Measurements from ENCODE around the gene TECTA. TPM values are rescaled to one million over a fixed set of nuclear protein-coding genes. Genes with fewer than 3 reads are reported as not detected.

Gene TECTA
- total RNA-seq, 4 donors from 2014 or later = 0.38 TPM; not detected in 3

- TF ChIP-seq, protein P1, sequence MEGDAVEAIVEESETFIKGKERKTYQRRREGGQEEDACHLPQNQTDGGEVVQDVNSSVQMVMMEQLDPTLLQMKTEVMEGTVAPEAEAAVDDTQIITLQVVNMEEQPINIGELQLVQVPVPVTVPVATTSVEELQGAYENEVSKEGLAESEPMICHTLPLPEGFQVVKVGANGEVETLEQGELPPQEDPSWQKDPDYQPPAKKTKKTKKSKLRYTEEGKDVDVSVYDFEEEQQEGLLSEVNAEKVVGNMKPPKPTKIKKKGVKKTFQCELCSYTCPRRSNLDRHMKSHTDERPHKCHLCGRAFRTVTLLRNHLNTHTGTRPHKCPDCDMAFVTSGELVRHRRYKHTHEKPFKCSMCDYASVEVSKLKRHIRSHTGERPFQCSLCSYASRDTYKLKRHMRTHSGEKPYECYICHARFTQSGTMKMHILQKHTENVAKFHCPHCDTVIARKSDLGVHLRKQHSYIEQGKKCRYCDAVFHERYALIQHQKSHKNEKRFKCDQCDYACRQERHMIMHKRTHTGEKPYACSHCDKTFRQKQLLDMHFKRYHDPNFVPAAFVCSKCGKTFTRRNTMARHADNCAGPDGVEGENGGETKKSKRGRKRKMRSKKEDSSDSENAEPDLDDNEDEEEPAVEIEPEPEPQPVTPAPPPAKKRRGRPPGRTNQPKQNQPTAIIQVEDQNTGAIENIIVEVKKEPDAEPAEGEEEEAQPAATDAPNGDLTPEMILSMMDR (IDR thresholded peaks at IDR 0.05) = no peak
- no peak for TF ChIP-seq POLR2A (IDR thresholded peaks at IDR 0.05)
- no peak for DNase-seq
- Histone ChIP-seq H3K9me3 (no peaks in the 10 kb centered on the region), H3K27me3 (peaks cover 0 to 28% (median 0%) of the 10 kb centered on the region in 4 donors), H3K36me3 (no peaks in the 10 kb centered on the region), H3K4me1 (peaks cover 0 to 4% (median 3%) of the 10 kb centered on the region in 3 donors), H3K4me3 (no peak overlapping the region), H3K27ac (no peak overlapping the region)
- 78 to 93% methylated on average over 4 of the region's 4 CpGs for WGBS, 2 donors
- intact Hi-C loops (cut with DNase I) = no loop called here
Measured at GRCh38 chr11:121225382-121225781, 124.3 kb downstream of the TECTA start.

- 60% methylated on average over 1 of the region's 1 CpG; no CpG with 5 or more reads in 1 of the 2 donors for WGBS, 2 donors
- no peak for DNase-seq
- H3K27me3 ChIP-seq = peaks cover 0 to 34% (median 0%) of the 10 kb centered on the region in 4 donors
Measured at GRCh38 chr11:121226415-121227263, 125.6 kb downstream of the TECTA start.

DNA sequence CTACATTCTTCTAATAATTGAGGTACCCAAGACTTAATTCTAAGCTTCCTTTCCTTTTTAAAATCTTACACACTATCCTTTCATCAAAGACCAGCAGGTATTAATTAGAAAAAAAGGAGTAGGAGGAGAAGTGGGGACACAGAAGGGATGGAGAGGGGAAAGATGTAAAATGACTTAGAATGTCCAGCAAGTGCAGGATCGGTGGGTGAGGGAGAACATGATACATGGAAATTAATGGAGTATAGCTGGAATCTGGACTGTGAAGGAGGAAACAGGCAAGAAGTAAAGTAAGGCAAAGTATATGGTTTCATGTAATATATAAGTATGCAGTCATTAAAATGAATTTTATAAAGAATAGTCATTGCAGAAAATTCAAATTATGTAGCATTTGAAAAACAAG, 127.8 kb downstream of the TECTA start:
- DNase-seq = no peak
- intact Hi-C loops (cut with DNase I) = no loop called here
- Histone ChIP-seq H3K4me3 (no peak overlapping the region), H3K4me1 (no peaks in the 10 kb centered on the region), H3K27ac (no peak overlapping the region), H3K27me3 (peaks cover 0 to 20% (median 0%) of the 10 kb centered on the region in 4 donors), H3K36me3 (no peaks in the 10 kb centered on the region), H3K9me3 (no peaks in the 10 kb centered on the region)
- TF ChIP-seq POLR2A (IDR thresholded peaks at IDR 0.05) = no peak
- TF ChIP-seq, protein P1 (IDR thresholded peaks at IDR 0.05) = no peak
- WGBS, 2 donors = 74 to 76% methylated on average over 1 of the region's 1 CpG

More at GRCh38 chr11:121226415-121227263, 125.6 kb downstream of the TECTA start:
- H3K4me1 ChIP-seq = peaks cover 0 to 4% (median 3%) of the 10 kb centered on the region in 3 donors
- H3K36me3 ChIP-seq = no peaks in the 10 kb centered on the region
- intact Hi-C loops (cut with DNase I) = no loop called here
- no peak overlapping the region for H3K4me3 ChIP-seq
- H3K27ac ChIP-seq = no peak overlapping the region
- no peak for TF ChIP-seq POLR2A (IDR thresholded peaks at IDR 0.05)
- TF ChIP-seq, protein P1 (IDR thresholded peaks at IDR 0.05) = no peak
- H3K9me3 ChIP-seq = no peaks in the 10 kb centered on the region

DNA sequence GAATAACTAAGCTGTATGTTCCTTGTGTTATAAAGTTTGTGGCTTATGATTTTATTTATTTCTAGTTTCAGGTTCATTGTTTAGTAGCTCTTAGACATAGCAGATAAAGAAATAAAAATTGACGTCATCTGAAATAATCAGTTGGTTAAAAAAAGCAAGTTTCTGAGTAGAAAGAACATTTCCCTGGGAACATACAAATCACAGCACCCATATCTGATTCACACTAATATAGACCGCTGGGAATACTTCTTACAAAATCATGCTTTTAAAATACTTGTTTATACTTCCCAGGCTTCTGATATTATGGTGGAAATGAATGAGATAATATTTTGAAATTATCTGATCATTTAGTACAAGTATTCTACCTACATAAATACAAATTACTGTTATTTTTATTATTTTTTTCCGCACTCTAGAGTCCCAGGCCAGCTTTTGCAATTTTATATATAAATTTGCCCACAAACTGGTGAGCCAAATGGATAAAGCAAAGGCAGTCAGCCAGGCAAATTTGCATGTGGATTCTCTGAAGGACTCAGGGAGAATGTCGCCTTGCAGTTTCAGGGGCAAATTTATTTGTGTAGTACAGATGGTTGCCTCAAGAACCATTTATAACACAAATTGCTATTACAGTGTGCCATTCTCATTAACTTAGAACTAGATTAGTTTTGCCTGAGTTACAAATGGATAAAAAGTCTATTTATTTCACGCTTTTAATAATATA, 128.6 kb downstream of the TECTA start:
- intact Hi-C loops (cut with DNase I) = no loop called here
- DNase-seq = no peak
- no peaks in the 10 kb centered on the region for H3K4me1 ChIP-seq
- no peak overlapping the region for H3K4me3 ChIP-seq
- TF ChIP-seq, protein P1 (IDR thresholded peaks at IDR 0.05) = no peak
- TF ChIP-seq POLR2A (IDR thresholded peaks at IDR 0.05) = no peak
- H3K27me3 ChIP-seq = peaks cover 0 to 21% (median 0%) of the 10 kb centered on the region in 4 donors
- H3K9me3 ChIP-seq = no peaks in the 10 kb centered on the region
- no peak overlapping the region for H3K27ac ChIP-seq
- 77 to 90% methylated on average over 5 of the region's 5 CpGs for WGBS, 2 donors
- H3K36me3 ChIP-seq = no peaks in the 10 kb centered on the region
